Vagina (tissue), 2 donors: Measurements from ENCODE around the gene SMOC1. TPM values are rescaled to one million over a fixed set of nuclear protein-coding genes. Genes with fewer than 3 reads are reported as not detected.
"Not testable (repeated sequence)": the region's sequence is repeated elsewhere in the genome, so short reads cannot be mapped to it uniquely, and the experiment has no call there.

Experiments
- DNase-seq, 2 donors: peaks; one replicate each; pipeline ENCODE4 v3.0.0-alpha.2; 2017; ENCODE audit errors: extremely low spot score in 2 of 2
- H3K27ac ChIP-seq: fragments of 200-600 bp; sonication (generic); one replicate; pipeline ENCODE4 v1.5.1; 2019
- H3K27me3 ChIP-seq: fragments of 200-600 bp; sonication (generic); one replicate; pipeline ENCODE4 v1.5.1; 2019
- H3K36me3 ChIP-seq, 2 donors: fragments of 200-600 bp; sonication (generic); one replicate each; pipeline ENCODE4 v1.5.1; 2017 to 2019
- H3K4me1 ChIP-seq: fragments of 200-600 bp; sonication (generic); one replicate; pipeline ENCODE4 v1.5.1; 2019
- H3K4me3 ChIP-seq, 2 donors: fragments of 200-600 bp; sonication (generic); 1 replicate in 1 of 2; 2 replicates in 1 of 2; pipeline ENCODE4 v1.5.1; 2016 to 2019
- H3K9me3 ChIP-seq: fragments of 200-600 bp; sonication (generic); one replicate; pipeline ENCODE4 v1.5.1; 2019
- POLR2A ChIP-seq, 2 donors: fragments of 450-650 bp; IDR thresholded peaks; one replicate each; pipeline ENCODE4 v1.6.1; 2017; ENCODE audit warnings: antibody characterized with exemption in 2 of 2, mild to moderate bottlenecking in 2 of 2, moderate library complexity in 2 of 2
- POLR2AphosphoS5 ChIP-seq, 2 donors: sonication (generic); formaldehyde crosslinking; IDR thresholded peaks; one replicate each; pipeline ENCODE4 v1.9.0; 2017; ENCODE audit warnings: antibody characterized with exemption in 2 of 2, mild to moderate bottlenecking in 2 of 2, low read depth in 1 of 2; ENCODE audit not compliant: insufficient read depth in 1 of 2
- intact Hi-C: fragments of 100-400 bp; cut with DNase I; formaldehyde crosslinking; loops from one replicate; pipeline ENCODE4 v1.15.1; 2023
- total RNA-seq: library from RNA; depleted of rRNA; stranded (reverse); fragments of >200 nt; gene quantifications from one replicate; pipeline ENCODE4 v1.2.3, GENCODE V29; 2016
- TF ChIP-seq, protein P1 (sequence below), 3 experiments: fragments of 450-650 bp in 2 of 3; fragments of 200-600 bp in 1 of 3; sonication (generic) in 1 of 3; IDR thresholded peaks; one replicate each; pipeline ENCODE4 v1.5.1; 2017 to 2019; ENCODE audit warnings: antibody characterized with exemption in 3 of 3, mild to moderate bottlenecking in 2 of 3, moderate library complexity in 2 of 3

Gene SMOC1
- total RNA-seq, 1 donor from 2014 or later: 9.8 TPM

DNA sequence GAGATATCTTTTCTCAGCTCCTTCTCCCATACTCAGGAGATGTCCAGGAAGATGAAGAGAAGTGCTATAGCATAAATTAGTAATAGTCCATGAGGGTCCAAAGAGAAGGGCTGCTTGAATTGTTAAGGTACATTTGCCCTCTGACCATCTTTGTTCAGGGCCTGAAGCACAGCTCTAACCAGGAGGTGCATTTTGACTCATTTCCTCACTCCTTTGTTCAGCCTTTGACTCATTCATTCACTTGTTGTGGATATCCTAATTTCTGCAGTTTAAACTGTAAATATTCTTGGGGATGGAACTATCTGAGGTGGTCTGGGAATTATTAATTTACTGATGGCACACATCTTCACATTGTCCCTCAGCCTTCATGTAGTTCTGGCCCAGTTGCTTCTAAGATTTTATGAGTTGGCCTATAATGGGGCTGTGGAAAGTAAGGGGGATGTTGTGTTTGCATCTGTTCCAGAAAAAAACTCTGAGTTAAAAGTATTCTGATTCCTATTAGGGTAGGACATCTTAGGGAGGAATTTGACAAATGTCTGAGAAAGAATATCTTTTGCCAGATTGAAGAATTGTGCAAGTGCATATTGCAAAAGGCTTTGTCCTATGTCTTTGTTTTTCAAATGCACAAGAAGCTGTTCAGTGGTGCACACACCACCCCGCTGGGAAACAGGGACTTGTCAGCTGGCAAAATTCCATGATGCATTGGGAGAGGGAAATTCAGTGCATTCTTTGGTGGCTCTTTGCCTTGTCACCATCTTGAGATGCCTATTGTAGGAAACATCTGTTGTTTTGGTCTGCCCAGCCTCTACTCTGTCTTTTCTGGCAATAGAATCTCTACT, 22.1 kb downstream of the SMOC1 start:
- Histone ChIP-seq H3K4me1 (no peaks in the 10 kb centered on the region), H3K36me3 (no peaks in the 10 kb centered on the region), H3K27me3 (no peaks in the 10 kb centered on the region), H3K27ac (no peak overlapping the region), H3K9me3 (no peaks in the 10 kb centered on the region), H3K4me3 (no peak overlapping the region)
- TF ChIP-seq, protein P1, sequence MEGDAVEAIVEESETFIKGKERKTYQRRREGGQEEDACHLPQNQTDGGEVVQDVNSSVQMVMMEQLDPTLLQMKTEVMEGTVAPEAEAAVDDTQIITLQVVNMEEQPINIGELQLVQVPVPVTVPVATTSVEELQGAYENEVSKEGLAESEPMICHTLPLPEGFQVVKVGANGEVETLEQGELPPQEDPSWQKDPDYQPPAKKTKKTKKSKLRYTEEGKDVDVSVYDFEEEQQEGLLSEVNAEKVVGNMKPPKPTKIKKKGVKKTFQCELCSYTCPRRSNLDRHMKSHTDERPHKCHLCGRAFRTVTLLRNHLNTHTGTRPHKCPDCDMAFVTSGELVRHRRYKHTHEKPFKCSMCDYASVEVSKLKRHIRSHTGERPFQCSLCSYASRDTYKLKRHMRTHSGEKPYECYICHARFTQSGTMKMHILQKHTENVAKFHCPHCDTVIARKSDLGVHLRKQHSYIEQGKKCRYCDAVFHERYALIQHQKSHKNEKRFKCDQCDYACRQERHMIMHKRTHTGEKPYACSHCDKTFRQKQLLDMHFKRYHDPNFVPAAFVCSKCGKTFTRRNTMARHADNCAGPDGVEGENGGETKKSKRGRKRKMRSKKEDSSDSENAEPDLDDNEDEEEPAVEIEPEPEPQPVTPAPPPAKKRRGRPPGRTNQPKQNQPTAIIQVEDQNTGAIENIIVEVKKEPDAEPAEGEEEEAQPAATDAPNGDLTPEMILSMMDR (IDR thresholded peaks at IDR 0.05): no peak
- TF ChIP-seq POLR2A (IDR thresholded peaks at IDR 0.05) (no peak), POLR2AphosphoS5 (IDR thresholded peaks at IDR 0.05; ENCODE audit: insufficient read depth in 1 of 2, low read depth in 1 of 2) (no peak)
- DNase-seq: no peak
- intact Hi-C loops: no loop called here

DNA sequence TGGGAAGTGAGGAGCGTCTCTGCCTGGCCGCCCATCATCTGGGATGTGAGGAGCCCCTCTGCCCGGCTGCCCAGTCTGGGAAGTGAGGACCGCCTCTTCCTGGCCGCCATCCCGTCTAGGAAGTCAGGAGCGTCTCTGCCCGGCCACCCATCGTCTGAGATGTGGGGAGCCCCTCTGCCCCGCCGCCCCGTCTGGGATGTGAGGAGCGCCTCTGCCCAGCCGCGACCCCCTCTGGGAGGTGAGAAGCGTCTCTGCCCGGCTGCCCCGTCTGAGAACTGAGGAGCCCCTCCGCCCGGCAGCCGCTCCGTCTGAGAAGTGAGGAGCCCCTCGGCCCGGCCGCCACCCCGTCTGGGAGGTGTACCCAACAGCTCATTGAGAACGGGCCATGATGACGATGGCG, 23.8 kb downstream of the SMOC1 start:
- H3K9me3 ChIP-seq, H3K36me3 ChIP-seq, H3K27ac ChIP-seq, H3K27me3 ChIP-seq, H3K4me3 ChIP-seq, intact Hi-C loops, H3K4me1 ChIP-seq: not testable (repeated sequence)
- DNase-seq: peak in 1 of 2 donors; percentile 7

DNA sequence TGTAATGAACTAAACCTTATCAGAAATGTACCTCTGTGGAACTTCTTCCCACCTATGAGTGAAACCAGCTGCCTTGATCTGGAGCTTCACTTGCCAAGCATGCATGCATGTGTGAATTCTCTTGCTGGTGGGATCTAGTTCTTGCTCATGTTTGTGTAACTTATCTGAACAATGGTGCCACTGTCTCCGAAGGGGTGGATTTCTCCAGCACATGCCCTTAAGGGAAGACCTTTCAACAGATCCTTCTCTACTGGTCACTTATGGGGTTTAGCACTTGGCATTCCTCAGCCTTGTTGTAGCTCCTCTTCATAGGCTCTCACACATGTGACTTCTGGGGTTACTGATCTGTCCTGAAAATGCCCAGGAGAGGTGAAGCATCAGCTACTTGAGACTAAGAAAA, 25.0 kb downstream of the SMOC1 start:
- Histone ChIP-seq H3K27me3 (no peaks in the 10 kb centered on the region), H3K4me3 (no peak overlapping the region), H3K27ac (no peak overlapping the region), H3K4me1 (no peaks in the 10 kb centered on the region), H3K36me3 (no peaks in the 10 kb centered on the region), H3K9me3 (no peaks in the 10 kb centered on the region)
- peak in 1 of 2 donors; percentile 49 for DNase-seq
- TF ChIP-seq, protein P1 (IDR thresholded peaks at IDR 0.05): no peak
- TF ChIP-seq POLR2A (IDR thresholded peaks at IDR 0.05) (no peak), POLR2AphosphoS5 (IDR thresholded peaks at IDR 0.05; ENCODE audit: insufficient read depth in 1 of 2, low read depth in 1 of 2) (no peak)
- intact Hi-C loops: no loop called here

DNA sequence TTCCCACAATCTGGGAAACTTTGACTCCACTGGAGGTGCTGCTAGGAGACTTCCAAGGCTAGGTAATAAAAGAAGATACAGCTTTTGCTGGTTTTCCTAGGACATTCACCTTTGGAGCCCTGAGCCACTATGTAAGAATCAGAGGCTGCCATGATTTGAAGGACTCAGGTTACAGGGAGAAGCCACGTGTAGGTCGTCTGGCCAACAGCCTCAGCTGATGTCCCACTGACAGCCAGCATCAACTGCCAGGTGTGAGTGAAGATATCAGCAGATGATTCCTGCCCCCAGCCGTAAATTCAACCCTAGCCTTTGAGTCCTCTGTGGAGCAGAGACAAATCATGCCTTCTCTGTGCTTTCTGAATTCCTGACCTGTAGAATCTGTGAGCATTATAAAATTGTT, 27.0 kb downstream of the SMOC1 start:
- no peaks in the 10 kb centered on the region for H3K27me3 ChIP-seq
- intact Hi-C loops: no loop called here
- H3K9me3 ChIP-seq: no peaks in the 10 kb centered on the region
- H3K27ac ChIP-seq: no peak overlapping the region
- no peak overlapping the region for H3K4me3 ChIP-seq
- DNase-seq: peak in 1 of 2 donors; percentile 9
- no peaks in the 10 kb centered on the region for H3K36me3 ChIP-seq
- no peak for TF ChIP-seq POLR2A (IDR thresholded peaks at IDR 0.05)
- TF ChIP-seq, protein P1 (IDR thresholded peaks at IDR 0.05): no peak
- TF ChIP-seq POLR2AphosphoS5 (IDR thresholded peaks at IDR 0.05; ENCODE audit: insufficient read depth in 1 of 2, low read depth in 1 of 2): no peak
- no peaks in the 10 kb centered on the region for H3K4me1 ChIP-seq

DNA sequence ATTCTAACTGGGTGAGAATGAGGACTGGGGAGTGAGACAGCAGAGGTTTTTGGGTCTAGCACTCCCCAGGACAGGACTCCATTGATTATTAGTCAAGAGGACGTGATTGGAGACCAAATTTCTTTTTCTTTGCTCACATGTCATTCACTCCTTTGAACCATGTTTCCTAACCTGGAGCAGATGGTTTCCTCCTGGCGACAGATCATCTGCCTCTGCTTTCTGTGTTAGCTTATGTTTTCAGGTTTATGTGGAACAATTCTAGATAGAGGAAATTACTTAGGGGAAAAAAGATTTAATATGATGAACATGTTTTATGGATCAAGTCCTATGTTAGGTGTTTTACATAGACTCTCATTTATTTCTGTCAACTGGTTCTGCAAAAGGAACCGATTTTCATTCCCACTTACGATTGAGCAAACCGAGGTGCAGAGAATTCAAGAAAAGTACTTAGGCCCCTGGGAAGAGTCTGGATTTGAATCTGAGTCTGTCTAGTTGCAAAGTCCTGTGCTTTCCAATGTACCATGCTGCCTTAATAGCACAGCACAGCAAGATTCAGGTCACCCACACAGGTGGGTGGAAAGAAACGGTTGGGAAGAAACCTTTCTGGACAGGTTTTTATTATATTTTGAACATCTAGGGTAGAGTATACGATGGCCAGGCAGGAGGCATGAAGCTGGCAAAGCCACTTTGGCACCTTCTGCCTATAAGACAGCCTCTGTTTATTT, 30.8 kb downstream of the SMOC1 start:
- Histone ChIP-seq H3K36me3 (no peaks in the 10 kb centered on the region), H3K27ac (no peak overlapping the region), H3K27me3 (no peaks in the 10 kb centered on the region), H3K4me3 (no peak overlapping the region), H3K9me3 (no peaks in the 10 kb centered on the region), H3K4me1 (no peaks in the 10 kb centered on the region)
- TF ChIP-seq POLR2A (IDR thresholded peaks at IDR 0.05) (no peak), POLR2AphosphoS5 (IDR thresholded peaks at IDR 0.05; ENCODE audit: insufficient read depth in 1 of 2, low read depth in 1 of 2) (no peak)
- TF ChIP-seq, protein P1 (IDR thresholded peaks at IDR 0.05): no peak
- intact Hi-C loops: no loop called here
- DNase-seq: no peak
